HG03378 (cell line): ENCODE results near the gene PCYT2.

ENCODE experiments used
- ATAC-seq: cut with Tn5 transposase; IDR thresholded peaks from one replicate; pipeline ENCODE4 v1.9.1; 2021; ENCODE audit warnings: mild to moderate bottlenecking, moderate library complexity; ENCODE audit not compliant: unreplicated experiment

Gene PCYT2

GRCh38 chr17:81877569-81877968 lies 33.6 kb downstream of the PCYT2 start:
- ATAC-seq = no peak

GRCh38 chr17:81871387-81872230 lies 39.6 kb downstream of the PCYT2 start:
- ATAC-seq = no peak

GRCh38 chr17:81870981-81871386 lies 40.2 kb downstream of the PCYT2 start, which contains the start of gene ARHGDIA:
Gene ARHGDIA, minus strand, starts transcription at chr17:81871337. Its CDS starts 1,407 bp downstream, at chr17:81869930.
- no peak for ATAC-seq

GRCh38 chr17:81870131-81870980 lies 40.8 kb downstream of the PCYT2 start:
- ATAC-seq = no peak

GRCh38 chr17:81869221-81870130 lies 41.7 kb downstream of the PCYT2 start:
- no peak for ATAC-seq

GRCh38 chr17:81868674-81869220 lies 42.5 kb downstream of the PCYT2 start:
- no peak for ATAC-seq

- no peak for ATAC-seq
Measured at GRCh38 chr17:81867991-81868673, 43.1 kb downstream of the PCYT2 start.

GRCh38 chr17:81867170-81867990 lies 43.8 kb downstream of the PCYT2 start:
- ATAC-seq = no peak

- no peak for ATAC-seq
Measured at GRCh38 chr17:81866440-81867169, 44.6 kb downstream of the PCYT2 start.

GRCh38 chr17:81865733-81866439 lies 45.3 kb downstream of the PCYT2 start:
- ATAC-seq = no peak

GRCh38 chr17:81865358-81865732 lies 45.9 kb downstream of the PCYT2 start:
- no peak for ATAC-seq

- no peak for ATAC-seq
Measured at GRCh38 chr17:81863833-81864768, 47.1 kb downstream of the PCYT2 start.

GRCh38 chr17:81863123-81863675 lies 48.0 kb downstream of the PCYT2 start:
- ATAC-seq = no peak

GRCh38 chr17:81860756-81861568 lies 50.2 kb downstream of the PCYT2 start:
- ATAC-seq = peak; percentile 85

GRCh38 chr17:81859906-81860755 lies 51.1 kb downstream of the PCYT2 start, which contains the start of gene P4HB:
Gene P4HB, minus strand, starts transcription at chr17:81860535. Its CDS starts 64 bp downstream, at chr17:81860471.
- no peak for ATAC-seq
